Memory B cell (primary cell): Measurements from ENCODE around the gene KCNA2.

ENCODE experiments used
- ATAC-seq: fragments of 150-1000 bp; cut with Tn5 transposase; 2 replicates; pipeline ENCODE4 v1.10.0; 2021; ENCODE audit warnings: low read depth, mild to moderate bottlenecking, moderate library complexity
- DNase-seq, 2 donors: peaks; one replicate each; pipeline ENCODE4 v3.0.0; 2022; ENCODE audit warnings: low spot score in 2 of 2
- H3K27ac Mint-ChIP-seq: one replicate; pipeline ENCODE4 v1.8.0; 2022; ENCODE audit warnings: mild to moderate bottlenecking, moderate library complexity, mixed read lengths
- H3K27me3 Mint-ChIP-seq: one replicate; pipeline ENCODE4 v1.8.0; 2022; ENCODE audit warnings: mixed read lengths
- H3K36me3 Mint-ChIP-seq: one replicate; pipeline ENCODE4 v1.8.0; 2022; ENCODE audit warnings: mild to moderate bottlenecking, mixed read lengths
- H3K4me1 Mint-ChIP-seq: one replicate; pipeline ENCODE4 v1.8.0; 2022; ENCODE audit warnings: mixed read lengths
- H3K4me3 Mint-ChIP-seq: one replicate; pipeline ENCODE4 v1.8.0; 2022; ENCODE audit warnings: mild to moderate bottlenecking, moderate library complexity, mixed read lengths
- H3K9me3 Mint-ChIP-seq: one replicate; pipeline ENCODE4 v1.8.0; 2022; ENCODE audit warnings: mixed read lengths

KCNA2 gene

GRCh38 chr1:110617589-110617988 is 11.4 kb upstream of the KCNA2 start:
- H3K27ac Mint-ChIP-seq, result no peak overlapping the region
- H3K4me3 Mint-ChIP-seq, result peak overlapping the region; percentile 2

GRCh38 chr1:110617116-110617515 is 11.0 kb upstream of the KCNA2 start:
- H3K4me1 Mint-ChIP-seq, result peaks cover 28% of the 10 kb centered on the region
- H3K4me3 Mint-ChIP-seq, result peak overlapping the region; percentile 2

More at GRCh38 chr1:110617589-110617988, 11.4 kb upstream of the KCNA2 start:
- ATAC-seq, result no peak
- H3K36me3 Mint-ChIP-seq, result no peaks in the 10 kb centered on the region
- no peaks in the 10 kb centered on the region for H3K9me3 Mint-ChIP-seq
- peaks cover 28% of the 10 kb centered on the region for H3K4me1 Mint-ChIP-seq
- no peak for DNase-seq
- no peaks in the 10 kb centered on the region for H3K27me3 Mint-ChIP-seq

DNA sequence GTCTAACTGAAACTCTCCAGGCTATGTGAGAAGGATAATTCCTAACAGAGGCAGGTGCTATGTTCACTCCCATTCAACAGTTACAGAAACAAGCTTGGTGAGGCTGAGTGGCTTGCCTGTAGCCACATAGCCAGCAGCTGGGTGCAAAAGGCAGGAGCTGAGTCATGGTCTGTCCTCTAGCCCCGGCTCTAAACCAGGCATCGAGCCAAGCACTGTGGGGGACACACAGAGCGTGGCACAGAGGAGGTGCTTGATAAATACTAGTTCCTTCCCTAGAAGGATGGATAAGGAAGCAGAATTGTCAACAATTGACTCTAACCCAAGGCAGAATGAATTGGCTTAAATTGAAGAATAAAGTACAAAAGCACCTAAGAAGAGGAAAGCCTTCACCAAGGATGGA is 10.4 kb upstream of the KCNA2 start:
- no peak overlapping the region for H3K4me3 Mint-ChIP-seq
- DNase-seq (no peak), ATAC-seq (no peak)
- no peaks in the 10 kb centered on the region for H3K27me3 Mint-ChIP-seq
- H3K27ac Mint-ChIP-seq, result no peak overlapping the region
- H3K4me1 Mint-ChIP-seq, result peaks cover 28% of the 10 kb centered on the region
- no peaks in the 10 kb centered on the region for H3K36me3 Mint-ChIP-seq
- no peaks in the 10 kb centered on the region for H3K9me3 Mint-ChIP-seq

More at GRCh38 chr1:110617116-110617515, 11.0 kb upstream of the KCNA2 start:
- no peaks in the 10 kb centered on the region for H3K36me3 Mint-ChIP-seq
- ATAC-seq (no peak), DNase-seq (no peak)
- H3K27me3 Mint-ChIP-seq, result no peaks in the 10 kb centered on the region
- no peaks in the 10 kb centered on the region for H3K9me3 Mint-ChIP-seq
- no peak overlapping the region for H3K27ac Mint-ChIP-seq

DNA sequence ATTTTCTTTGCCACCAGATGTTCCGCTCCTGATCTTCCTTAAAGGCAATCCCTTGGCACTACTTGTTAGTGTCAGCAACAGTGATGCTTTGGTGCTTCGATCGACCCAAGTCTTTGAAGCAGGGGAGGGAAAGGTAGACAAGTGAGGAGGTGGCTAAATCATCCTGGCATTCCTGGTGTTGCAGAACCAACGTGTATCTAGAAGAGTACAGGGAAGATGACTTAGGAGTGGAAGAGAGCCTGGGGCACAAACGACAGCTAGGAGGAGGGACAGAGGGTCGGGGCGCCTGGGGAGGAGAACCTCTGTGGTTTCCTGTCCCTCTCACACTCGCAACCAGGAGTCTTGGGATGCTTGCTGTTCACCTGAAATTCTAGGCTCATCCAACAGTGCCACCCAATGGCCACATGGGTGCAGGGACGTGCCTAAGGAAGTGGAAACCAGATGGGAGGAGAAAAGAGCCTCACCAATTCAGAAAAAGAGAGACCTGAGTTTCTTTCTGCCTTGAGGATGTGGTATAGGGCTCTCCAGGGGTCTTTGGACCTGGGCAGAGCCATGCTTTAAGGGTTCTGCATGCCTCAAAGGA is 9.5 kb upstream of the KCNA2 start:
- no peaks in the 10 kb centered on the region for H3K27me3 Mint-ChIP-seq
- no peak overlapping the region for H3K4me3 Mint-ChIP-seq
- no peaks in the 10 kb centered on the region for H3K9me3 Mint-ChIP-seq
- no peak overlapping the region for H3K27ac Mint-ChIP-seq
- ATAC-seq (no peak), DNase-seq (no peak)
- no peaks in the 10 kb centered on the region for H3K36me3 Mint-ChIP-seq
- H3K4me1 Mint-ChIP-seq, result peaks cover 30% of the 10 kb centered on the region

DNA sequence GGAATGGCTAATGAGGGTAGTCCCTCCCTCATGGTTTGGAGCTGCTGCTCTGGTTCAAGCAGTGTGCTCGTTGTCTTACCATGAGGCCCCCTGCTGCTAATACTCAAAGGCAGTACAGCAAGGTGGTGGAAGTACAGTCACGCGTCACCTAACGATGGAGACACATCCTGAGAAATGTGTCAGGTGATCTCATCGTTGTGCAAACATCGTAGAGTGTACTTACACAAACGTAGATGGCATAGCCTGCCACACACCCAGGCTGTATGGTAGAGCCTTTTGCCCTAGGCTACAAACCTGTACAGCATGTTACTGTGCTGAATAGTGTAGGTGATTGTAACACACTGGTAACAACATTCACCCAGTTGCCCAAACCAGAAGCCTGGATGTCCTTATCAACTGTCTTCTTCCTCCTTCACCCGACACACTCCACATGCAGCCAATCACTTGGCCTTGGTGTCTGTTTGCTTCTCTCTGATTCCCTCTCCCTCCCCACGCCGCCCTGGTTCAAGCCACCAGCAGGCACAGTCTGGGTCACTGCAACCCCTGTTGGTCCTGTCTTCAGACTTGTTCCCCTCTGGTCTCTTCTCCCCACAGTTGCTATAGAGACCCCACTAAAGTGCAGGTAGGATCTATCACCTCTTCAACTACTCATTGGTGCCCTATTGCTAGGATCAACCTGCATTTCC is 6.0 kb upstream of the KCNA2 start:
- H3K9me3 Mint-ChIP-seq, result no peaks in the 10 kb centered on the region
- H3K27me3 Mint-ChIP-seq, result peaks cover 10% of the 10 kb centered on the region
- no peak overlapping the region for H3K27ac Mint-ChIP-seq
- ATAC-seq (no peak), DNase-seq (no peak)
- H3K36me3 Mint-ChIP-seq, result no peaks in the 10 kb centered on the region
- H3K4me3 Mint-ChIP-seq, result no peak overlapping the region
- peaks cover 16% of the 10 kb centered on the region for H3K4me1 Mint-ChIP-seq

DNA sequence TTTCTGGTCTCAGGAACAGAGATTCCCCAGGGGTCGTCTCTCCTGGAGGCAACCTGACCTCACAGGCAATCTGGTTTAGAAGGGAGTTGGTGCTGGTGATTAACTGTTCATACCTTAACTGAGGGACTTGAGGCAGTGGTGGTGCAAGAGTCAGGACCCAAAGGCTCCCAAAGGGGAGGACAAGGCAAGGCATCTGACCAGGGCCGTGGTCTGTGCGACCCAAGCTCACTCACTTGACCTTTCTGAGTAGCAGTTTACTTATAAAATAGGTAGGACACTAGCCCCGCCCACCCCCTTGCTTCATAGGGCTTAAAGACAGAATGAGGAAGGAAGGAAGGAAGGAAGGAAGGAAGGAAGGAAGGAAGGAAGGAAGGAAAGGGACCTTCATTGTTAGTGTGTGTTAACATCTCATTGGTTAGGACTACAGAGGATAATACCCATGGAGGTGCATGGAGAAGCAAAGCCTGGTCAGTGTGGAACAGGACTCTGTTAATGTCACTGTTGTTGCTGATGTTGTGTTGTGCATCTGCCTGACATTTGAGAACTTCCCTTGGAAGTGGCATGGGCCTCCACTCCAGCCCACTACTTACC is 4.6 kb upstream of the KCNA2 start:
- Mint-ChIP-seq H3K4me1 (peaks cover 18% of the 10 kb centered on the region), H3K4me3 (no peak overlapping the region), H3K27ac (no peak overlapping the region), H3K27me3 (peaks cover 18% of the 10 kb centered on the region), H3K36me3 (no peaks in the 10 kb centered on the region), H3K9me3 (no peaks in the 10 kb centered on the region)
- DNase-seq (no peak), ATAC-seq (no peak)

DNA sequence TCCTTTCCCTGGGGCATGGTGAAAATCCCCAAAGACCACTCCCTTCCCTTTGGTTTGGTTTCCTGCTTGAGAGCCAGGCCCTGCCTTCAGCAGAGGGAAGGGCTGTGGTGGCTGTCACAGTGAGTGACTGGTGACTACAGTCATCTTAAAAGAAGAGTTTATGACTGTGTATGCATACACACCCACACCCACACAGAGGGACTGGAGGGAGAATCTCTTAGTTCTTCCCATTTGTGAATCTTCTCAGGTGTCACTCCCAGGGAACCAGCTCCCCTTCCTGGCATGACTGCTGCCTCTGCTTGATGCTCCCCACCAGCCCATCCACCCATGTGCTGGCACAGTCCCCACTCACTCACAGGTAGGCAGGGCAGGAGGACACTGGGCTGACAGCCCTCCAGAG is 3.9 kb upstream of the KCNA2 start:
- Mint-ChIP-seq H3K4me3 (no peak overlapping the region), H3K4me1 (peaks cover 14% of the 10 kb centered on the region), H3K27me3 (peaks cover 23% of the 10 kb centered on the region), H3K36me3 (no peaks in the 10 kb centered on the region), H3K9me3 (no peaks in the 10 kb centered on the region), H3K27ac (no peak overlapping the region)
- DNase-seq, result no peak
- ATAC-seq, result no peak

GRCh38 chr1:110608247-110608646 is 2.1 kb upstream of the KCNA2 start:
- Mint-ChIP-seq H3K4me3 (peak overlapping the region; percentile 6), H3K27ac (no peak overlapping the region), H3K9me3 (no peaks in the 10 kb centered on the region), H3K36me3 (no peaks in the 10 kb centered on the region), H3K27me3 (peaks cover 31% of the 10 kb centered on the region), H3K4me1 (peaks cover 14% of the 10 kb centered on the region)
- ATAC-seq (no peak), DNase-seq (no peak)

DNA sequence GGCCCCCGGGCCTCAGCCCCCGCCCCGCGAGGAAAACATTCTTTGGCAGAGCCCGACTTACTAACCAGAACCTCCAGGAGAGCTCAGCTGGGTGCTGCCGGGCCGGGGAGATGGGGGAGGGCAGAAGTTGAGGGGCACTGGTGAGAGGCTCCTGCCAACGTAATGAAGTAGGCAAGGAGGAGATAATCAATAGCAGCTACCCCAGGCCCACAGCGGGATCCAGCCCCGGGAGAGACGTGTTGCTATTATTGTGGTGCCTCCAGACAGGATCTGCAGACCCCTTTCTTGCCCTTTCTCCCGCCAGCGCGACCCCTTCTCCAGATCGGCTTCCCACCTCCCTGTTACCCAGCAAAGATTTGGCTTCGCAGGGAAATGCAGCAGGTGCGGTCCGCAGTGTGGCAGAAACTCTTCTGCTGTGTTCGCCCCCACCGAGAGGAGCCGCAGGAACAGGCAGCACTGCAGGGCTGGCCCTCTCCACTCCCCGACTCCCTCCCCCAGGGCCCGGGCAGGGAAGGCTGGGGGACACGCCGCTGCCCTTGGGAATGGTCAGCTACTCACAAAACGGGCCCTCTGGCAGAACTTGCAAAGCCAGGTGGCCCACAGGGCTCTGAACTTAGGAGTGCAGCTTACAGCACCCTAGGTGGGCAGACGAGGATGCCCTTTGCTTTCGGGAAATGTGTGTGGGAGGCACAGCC is 1.5 kb upstream of the KCNA2 start:
- H3K27me3 Mint-ChIP-seq, result peaks cover 33% of the 10 kb centered on the region
- H3K27ac Mint-ChIP-seq, result no peak overlapping the region
- ATAC-seq (peak; percentile 43), DNase-seq (peak in 1 of 2 donors; percentile 30)
- peak overlapping the region; percentile 79 for H3K4me3 Mint-ChIP-seq
- peaks cover 14% of the 10 kb centered on the region for H3K4me1 Mint-ChIP-seq
- no peaks in the 10 kb centered on the region for H3K9me3 Mint-ChIP-seq
- no peaks in the 10 kb centered on the region for H3K36me3 Mint-ChIP-seq

DNA sequence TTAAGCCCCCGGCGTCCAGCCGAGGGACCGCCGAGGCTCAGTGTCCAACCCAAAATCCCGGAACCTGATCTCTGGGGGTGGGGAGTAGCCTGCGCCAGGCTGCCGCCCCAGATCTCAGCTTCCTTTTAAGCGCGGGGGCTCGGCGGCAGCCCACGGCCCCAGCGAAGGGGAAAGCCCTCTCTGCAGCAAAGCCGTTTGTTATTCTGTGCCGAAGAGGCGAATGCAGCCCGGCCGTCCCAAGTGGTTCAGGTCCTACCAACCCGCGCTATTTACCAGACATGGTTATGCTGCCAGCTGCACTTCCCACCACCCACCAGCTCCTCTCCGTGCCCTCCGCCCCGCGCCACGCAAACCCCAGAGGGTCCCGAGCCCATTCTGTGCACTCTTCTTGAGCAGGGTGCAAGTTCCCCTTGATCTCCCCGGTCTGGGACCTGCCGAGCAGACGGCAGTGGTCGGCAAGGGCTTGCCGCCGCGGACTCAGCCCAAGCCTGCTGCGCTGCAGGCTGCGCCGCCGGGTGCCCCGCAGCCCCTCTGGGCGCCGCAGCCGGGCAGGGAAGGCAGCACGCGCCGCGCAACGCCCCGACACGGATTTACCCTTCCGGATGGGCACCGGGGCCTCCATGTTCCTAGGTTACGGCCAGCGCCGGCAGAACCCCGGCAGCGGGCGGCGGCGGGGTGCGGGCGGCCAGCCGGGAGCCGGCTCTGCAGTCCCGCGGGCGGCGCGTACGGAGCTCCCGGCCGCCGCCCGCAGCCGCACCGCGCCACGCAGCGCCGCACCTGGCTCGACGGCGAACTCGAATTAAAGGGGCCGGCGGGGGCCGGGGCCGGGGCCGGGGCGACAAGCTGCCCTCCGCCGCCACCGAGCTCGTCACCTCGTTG is 738 bp upstream of the KCNA2 start:
- peak; percentile 59 for ATAC-seq
- H3K36me3 Mint-ChIP-seq, result no peaks in the 10 kb centered on the region
- H3K4me1 Mint-ChIP-seq, result peaks cover 14% of the 10 kb centered on the region
- peaks cover 35% of the 10 kb centered on the region for H3K27me3 Mint-ChIP-seq
- H3K9me3 Mint-ChIP-seq, result no peaks in the 10 kb centered on the region
- peak overlapping the region; percentile 85 for H3K4me3 Mint-ChIP-seq
- DNase-seq, result peak in 1 of 2 donors; percentile 53
- H3K27ac Mint-ChIP-seq, result peak overlapping the region; percentile 35

- Mint-ChIP-seq H3K9me3 (no peaks in the 10 kb centered on the region), H3K4me3 (peak overlapping the region; percentile 56), H3K4me1 (peaks cover 10% of the 10 kb centered on the region), H3K36me3 (no peaks in the 10 kb centered on the region), H3K27me3 (peaks cover 37% of the 10 kb centered on the region), H3K27ac (no peak overlapping the region)
- DNase-seq (no peak), ATAC-seq (no peak)
These were observed 712 bp downstream of the KCNA2 start for GRCh38 chr1:110605446-110605845.

- Mint-ChIP-seq H3K27me3 (peaks cover 35% of the 10 kb centered on the region), H3K4me3 (peak overlapping the region; percentile 3), H3K4me1 (peaks cover 10% of the 10 kb centered on the region), H3K9me3 (no peaks in the 10 kb centered on the region), H3K36me3 (no peaks in the 10 kb centered on the region), H3K27ac (no peak overlapping the region)
- ATAC-seq, result no peak
- DNase-seq, result no peak
These were observed 1.5 kb downstream of the KCNA2 start for GRCh38 chr1:110604586-110605148.

DNA sequence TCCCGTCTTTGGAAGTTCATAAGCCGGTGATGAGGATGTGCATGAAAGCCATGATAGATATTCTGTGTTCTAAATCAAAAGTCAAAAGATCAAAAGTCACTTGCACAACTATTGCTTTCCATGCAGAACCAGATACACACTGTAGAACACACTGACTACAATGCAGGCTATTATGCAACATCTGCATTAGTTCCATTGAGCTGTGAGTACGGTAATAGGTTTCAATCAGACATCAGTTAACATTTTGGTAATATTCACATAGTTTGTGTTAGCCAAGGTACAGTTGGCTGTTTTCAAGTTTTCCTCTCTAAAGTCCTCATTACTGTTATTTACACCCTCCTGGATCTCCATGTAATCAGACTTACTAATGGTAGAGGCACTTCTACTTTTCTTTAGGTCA is 3.1 kb downstream of the KCNA2 start:
- ATAC-seq (no peak), DNase-seq (no peak)
- Mint-ChIP-seq H3K4me3 (no peak overlapping the region), H3K9me3 (no peaks in the 10 kb centered on the region), H3K27ac (no peak overlapping the region), H3K27me3 (peaks cover 30% of the 10 kb centered on the region), H3K36me3 (no peaks in the 10 kb centered on the region), H3K4me1 (peaks cover 9% of the 10 kb centered on the region)
